Retina (tissue), 1 donor: ENCODE results near the gene SLC66A3.
"Not testable (repeated sequence)": the region's sequence is repeated elsewhere in the genome, so short reads cannot be mapped to it uniquely, and the experiment has no call there.

ENCODE experiments used
- DNase-seq: peaks from one replicate; pipeline ENCODE4 v3.0.0-alpha.2; 2016

Gene SLC66A3

DNA sequence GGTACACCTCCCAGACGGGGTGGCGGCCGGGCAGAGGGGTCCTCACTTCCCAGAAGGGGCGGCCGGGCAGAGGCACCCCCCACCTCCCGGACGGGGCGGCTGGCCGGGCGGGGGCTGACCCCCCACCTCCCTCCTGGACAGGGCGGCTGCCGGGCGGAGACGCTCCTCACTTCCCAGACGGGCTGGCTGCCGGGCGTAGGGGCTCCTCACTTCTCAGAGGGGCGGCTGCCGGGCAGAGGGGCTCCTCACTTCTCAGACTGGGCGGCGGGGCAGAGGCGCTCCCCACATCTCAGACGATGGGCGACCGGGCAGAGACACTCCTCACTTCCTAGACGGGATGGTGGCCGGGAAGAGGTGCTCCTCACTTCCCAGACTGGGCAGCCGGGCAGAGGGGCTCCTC is 9.8 kb downstream of the SLC66A3 start:
- not testable (repeated sequence) for DNase-seq

- no peak for DNase-seq
These were observed 11.2 kb downstream of the SLC66A3 start for GRCh38 chr2:11166476-11166875.

GRCh38 chr2:11168488-11168887 is 13.2 kb downstream of the SLC66A3 start:
- no peak for DNase-seq

DNA sequence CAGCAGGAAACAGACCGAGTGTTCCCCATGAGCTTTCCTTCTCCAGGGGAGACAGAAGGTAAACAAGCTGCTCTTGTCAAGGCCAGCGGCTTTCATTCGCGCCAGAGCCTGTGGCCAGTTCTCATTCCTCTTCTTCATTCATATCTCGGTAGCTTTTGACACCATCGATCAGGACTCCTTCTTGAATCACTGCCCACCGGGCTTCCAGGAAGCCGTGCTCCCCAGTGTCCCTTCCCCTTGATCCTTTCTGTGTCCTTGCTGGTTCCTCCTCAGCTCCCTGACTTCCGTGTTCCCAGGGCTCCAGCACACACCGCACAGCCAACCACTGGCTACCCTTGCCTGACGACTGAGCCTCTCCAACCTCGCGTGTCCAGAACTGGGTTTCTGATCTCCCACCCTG is 14.1 kb downstream of the SLC66A3 start:
- DNase-seq, result no peak

- no peak for DNase-seq
These were observed 19.0 kb downstream of the SLC66A3 start for GRCh38 chr2:11174222-11174621.

DNA sequence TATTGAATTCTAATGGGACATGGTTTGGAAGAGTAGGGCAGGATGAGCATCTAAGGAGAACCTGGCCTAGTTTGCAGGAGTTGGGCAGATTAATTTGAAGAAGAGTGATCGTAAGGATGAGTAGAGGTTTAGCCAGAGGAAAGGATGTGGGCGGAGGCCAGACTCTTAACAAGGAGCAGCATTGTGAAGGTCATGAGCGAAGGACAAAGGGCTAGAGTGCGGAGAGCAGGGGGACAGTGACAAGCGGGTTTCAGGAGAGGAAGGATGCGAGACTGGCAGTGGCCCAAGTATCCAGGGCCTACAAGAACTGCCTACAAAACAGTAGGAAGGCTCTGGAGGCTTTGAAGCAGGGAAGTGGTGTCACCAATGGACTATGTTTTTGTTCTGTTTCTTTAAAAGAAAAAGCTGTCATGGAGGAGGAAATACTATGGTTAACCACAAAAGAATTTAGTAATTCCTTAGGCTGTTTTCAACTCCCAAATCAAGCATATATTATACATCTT is 20.1 kb downstream of the SLC66A3 start:
- DNase-seq, result no peak

DNA sequence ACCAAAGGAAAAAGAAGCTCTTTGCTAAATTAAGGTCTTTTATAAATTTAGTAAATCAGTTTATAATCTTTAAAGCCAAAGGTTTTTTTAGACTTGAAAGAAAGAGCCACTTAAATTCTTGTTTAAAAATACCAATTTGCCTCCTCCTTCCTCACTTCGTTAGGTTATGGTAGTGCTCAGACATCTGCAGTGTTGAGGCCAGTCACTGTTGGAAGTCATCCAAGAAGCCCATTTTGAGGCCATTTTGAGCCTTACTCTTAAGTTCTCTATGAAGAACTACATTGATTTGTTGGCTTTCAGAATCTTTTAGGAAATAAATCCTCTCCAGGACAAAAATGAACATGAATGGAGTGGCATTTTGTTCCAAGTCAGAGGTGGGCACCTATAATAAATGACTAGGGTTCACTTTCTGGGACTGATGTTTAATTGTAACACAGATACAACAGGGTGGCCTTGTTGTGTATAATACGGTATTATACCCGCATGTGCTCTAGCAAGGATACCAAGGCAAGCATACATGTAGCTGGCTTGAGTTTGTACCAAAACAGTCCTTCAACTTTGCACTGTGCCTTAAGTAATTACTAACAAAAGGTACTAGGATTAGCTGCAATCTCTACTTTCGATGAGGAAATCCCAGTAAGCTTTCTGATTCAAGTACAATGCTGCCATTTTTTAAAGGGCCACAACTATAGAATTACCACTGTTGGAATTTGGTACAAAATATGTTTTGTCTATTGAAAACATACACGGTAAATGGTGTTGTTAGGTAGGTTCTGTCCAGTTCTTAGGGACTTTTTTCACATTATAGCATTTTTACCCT is 22.8 kb downstream of the SLC66A3 start:
- DNase-seq, result no peak

- no peak for DNase-seq
These were observed 23.9 kb downstream of the SLC66A3 start for GRCh38 chr2:11179196-11179595.

- no peak for DNase-seq
These were observed 24.6 kb downstream of the SLC66A3 start for GRCh38 chr2:11179899-11180298.

DNA sequence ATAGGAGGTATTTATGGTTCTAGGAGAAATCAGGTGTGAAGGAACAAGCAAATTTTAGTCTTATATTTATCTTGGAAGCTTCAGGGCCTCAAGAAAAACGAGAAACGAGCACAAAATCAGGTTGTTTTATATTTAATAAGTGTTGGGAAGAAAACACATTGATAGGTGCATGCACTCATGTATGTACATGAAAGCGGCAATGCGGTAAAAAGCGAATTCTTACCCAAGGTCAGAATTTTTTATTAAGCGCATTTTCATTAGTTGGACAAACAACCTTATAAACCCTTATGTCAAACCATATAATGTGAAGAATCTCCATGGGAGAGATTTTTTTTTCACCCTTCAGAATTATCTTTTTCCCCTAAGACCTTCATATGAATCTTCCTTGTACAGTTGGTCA is 25.4 kb downstream of the SLC66A3 start:
- DNase-seq, result no peak

DNA sequence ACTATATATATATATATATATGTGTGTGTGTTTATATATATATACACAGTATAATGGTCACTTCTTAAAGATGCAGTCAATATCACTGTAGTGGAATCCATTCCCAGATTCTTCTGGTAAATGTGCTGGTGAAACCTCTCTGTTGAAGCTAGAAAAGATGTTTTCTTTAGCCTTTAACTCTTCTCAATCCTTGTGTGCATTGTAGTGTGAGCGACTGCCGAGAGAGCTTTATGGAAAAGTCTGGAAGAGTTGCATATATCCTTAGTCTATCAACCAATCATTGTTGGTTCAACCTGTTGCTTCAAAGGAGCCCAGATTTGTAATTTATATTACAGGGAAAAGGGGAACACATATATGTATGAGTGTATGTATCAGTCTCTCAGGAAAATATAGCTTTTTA is 27.7 kb downstream of the SLC66A3 start:
- no peak for DNase-seq

- no peak for DNase-seq
These were observed 30.9 kb downstream of the SLC66A3 start for GRCh38 chr2:11186145-11186544.

DNA sequence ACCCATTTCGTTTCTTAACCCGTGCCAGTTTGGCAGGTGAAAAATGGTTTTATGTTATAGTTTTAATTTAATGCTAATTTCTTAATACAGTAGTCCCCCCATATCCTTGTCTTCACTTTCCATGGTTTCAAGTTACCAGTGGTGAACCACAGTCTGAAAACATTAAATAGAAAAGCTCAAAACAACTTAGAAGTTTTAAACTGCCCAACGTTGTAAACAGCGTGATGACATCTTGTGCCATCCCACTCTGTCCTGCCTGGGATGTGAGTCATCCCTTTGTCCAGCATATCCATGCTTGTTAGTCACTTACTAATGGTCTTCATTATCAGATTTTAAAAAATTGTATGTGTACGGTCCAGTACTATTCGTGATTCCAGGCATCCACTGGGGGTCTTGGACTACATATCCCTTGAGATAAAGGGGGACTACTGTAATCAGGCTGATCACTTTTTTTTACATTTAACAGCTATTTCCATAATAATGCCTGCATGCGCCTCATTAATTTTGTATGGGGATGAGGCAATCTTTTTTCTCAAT is 31.9 kb downstream of the SLC66A3 start:
- no peak for DNase-seq

DNA sequence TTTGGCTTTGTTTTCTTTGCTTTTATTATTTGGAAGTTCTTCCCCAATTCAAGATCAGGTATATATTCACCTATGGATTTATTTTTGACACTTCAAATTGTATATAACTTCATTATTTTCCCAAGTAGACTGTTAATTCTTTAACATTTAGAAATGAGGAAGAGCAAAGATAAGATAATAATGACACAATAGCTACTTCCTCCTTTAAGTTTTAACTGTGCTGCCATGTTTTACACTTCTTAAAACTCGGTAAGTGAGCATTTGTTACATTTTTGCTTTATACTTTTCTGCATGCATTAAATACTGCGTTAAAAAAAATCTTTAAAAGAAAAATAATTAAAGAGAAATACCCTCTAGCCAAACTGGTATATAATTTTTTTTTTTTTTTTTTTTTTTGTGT is 32.5 kb downstream of the SLC66A3 start:
- no peak for DNase-seq

GRCh38 chr2:11196246-11196645 is 41.0 kb downstream of the SLC66A3 start:
- DNase-seq, result no peak

GRCh38 chr2:11200651-11201050 is 45.4 kb downstream of the SLC66A3 start:
- DNase-seq, result no peak

- no peak for DNase-seq
These were observed 46.7 kb downstream of the SLC66A3 start for GRCh38 chr2:11201969-11202368.

DNA sequence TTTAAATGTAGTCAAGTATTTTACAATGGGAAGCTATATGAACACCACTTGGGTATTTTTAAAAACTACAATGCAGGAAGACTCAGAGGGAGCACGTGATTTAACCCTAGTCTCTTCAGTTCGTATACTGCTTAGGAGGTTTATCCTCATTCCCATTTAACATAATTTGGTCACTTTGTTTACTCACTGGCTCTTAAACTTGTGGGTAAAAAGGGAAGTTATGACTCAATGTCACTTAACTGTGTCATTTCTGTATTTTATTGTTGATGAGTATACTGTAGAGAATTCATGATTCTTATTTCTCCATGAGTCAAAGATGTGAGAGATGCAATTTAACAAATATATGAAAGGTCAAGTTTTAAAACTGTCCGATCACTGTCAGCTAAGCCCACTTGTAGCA is 48.2 kb downstream of the SLC66A3 start:
- no peak for DNase-seq

DNA sequence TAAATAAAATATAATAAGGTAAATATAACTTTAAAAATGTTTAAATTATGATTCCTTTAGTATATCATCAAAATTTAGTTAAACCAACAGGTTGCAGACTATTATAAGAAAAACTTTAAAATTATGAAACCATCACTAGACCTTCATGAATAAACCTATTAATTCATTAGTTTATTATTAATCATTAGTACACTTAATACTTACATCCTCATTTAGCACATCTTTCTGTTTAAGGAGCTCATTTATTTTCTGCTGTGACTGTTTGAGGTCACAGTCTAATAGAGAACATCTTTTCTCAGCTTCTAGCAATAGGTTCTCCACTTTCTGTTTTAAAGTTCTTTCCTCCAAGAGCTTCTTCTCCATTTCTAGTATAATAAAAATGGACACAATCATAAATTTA is 52.8 kb downstream of the SLC66A3 start:
- DNase-seq, result no peak

GRCh38 chr2:11212645-11213044 is 57.4 kb downstream of the SLC66A3 start:
- DNase-seq, result no peak

- no peak for DNase-seq
These were observed 57.9 kb downstream of the SLC66A3 start for GRCh38 chr2:11213090-11213638.

GRCh38 chr2:11213975-11214374 is 58.7 kb downstream of the SLC66A3 start:
- DNase-seq, result no peak

DNA sequence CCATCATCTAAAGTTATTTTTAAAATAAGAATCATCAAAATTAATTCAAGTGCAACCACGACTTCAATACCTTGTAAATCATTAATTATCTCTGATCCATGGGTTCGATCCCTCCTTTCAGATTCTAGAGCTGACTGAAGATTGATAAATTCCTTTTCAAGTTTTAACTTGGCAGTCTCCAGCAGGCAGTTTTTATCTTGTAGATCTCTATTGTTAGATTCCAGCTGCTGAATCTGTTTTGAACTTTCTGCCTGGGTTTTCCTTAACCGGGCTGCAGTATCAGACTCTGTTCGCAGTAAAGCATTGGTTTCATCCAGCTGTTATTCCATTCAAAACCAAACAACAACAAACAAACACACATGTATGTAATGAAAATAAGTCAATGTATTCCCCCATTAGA is 59.5 kb downstream of the SLC66A3 start:
- no peak for DNase-seq

DNA sequence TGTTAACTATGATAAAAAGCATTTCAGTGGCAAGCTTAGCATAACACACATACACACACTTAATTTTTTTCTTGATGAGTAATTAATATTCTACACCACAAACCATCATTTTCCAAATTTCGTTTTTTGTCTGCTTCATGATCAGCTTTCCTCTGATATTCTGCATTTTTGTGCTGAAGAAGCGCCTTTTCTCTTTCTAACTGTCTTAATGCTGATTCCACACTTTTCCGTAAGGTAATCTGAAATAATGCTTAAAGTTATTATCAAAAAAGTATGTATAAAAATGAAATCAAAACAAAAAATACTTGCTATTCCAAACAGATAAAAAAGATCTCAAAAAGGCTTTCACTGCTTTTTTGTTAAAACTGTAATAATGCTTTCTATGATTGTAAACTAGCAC is 60.1 kb downstream of the SLC66A3 start:
- no peak for DNase-seq
